Esophagus squamous epithelium (tissue), 5 donors: ENCODE data around the gene NIPSNAP3A. TPM values are rescaled to one million over a fixed set of nuclear protein-coding genes. Genes with fewer than 3 reads are reported as not detected.
A peak's percentile ranks its signal among the peaks of the same experiment; 100 is the strongest.
"Not testable (repeated sequence)": the region's sequence is repeated elsewhere in the genome, so short reads cannot be mapped to it uniquely, and the experiment has no call there.

Experiments
- DNase-seq: peaks from one replicate; lab custom pipeline; 2025; lab: John Stamatoyannopoulos, UW
- H3K27ac ChIP-seq, 4 donors: fragments of 200-600 bp; sonication (generic); one replicate each; pipeline ENCODE4 v1.5.1; 2016 to 2019; ENCODE audit warnings: mild to moderate bottlenecking in 1 of 4
- H3K27me3 ChIP-seq, 4 donors: fragments of 200-600 bp; sonication (generic); 1 replicate in 3 of 4; 2 replicates in 1 of 4; pipeline versions ENCODE4 v1.5.1 to v1.6.0; 2017 to 2021; ENCODE audit warnings: antibody characterized with exemption in 1 of 4
- H3K36me3 ChIP-seq, 3 donors: fragments of 200-600 bp; sonication (generic); one replicate each; pipeline ENCODE4 v1.5.1; 2016 to 2019
- H3K4me1 ChIP-seq, 3 donors: fragments of 200-600 bp; sonication (generic); one replicate each; pipeline ENCODE4 v1.5.1; 2017 to 2019
- H3K4me3 ChIP-seq, 4 donors: fragments of 200-600 bp; sonication (generic); 1 replicate in 3 of 4; 2 replicates in 1 of 4; pipeline ENCODE4 v1.5.1; 2016 to 2019; ENCODE audit warnings: mild to moderate bottlenecking in 2 of 4, moderate library complexity in 1 of 4
- H3K9me3 ChIP-seq, 3 donors: fragments of 200-600 bp; sonication (generic); one replicate each; pipeline ENCODE4 v1.5.1; 2016 to 2019
- CTCF ChIP-seq, 6 experiments: fragments of 450-650 bp in 4 of 6; fragments of 200-600 bp in 2 of 6; sonication (generic) in 2 of 6; IDR thresholded peaks; one replicate each; pipeline ENCODE4 v1.5.1; 2016 to 2019; ENCODE audit warnings: antibody characterized with exemption in 6 of 6, mild to moderate bottlenecking in 4 of 6, moderate library complexity in 4 of 6
- POLR2A ChIP-seq, 4 donors: fragments of 450-650 bp; IDR thresholded peaks; one replicate each; pipeline ENCODE4 v1.6.1; 2017; ENCODE audit warnings: antibody characterized with exemption in 4 of 4, mild to moderate bottlenecking in 4 of 4, moderate library complexity in 3 of 4
- WGBS, 2 donors: methylation state at CpG; one replicate each; pipeline ENCODE4 v1.1.5; 2018; 5-methylcytosine and 5-hydroxymethylcytosine counted together
- intact Hi-C: fragments of 100-400 bp; cut with DNase I; formaldehyde crosslinking; loops from one replicate; pipeline ENCODE4 v1.15.0; 2022
- total RNA-seq, 4 donors: library from RNA; depleted of rRNA; stranded (reverse); fragments of >200 nt; gene quantifications; one replicate each; pipeline ENCODE4 v1.1.0, GENCODE V29; 2016
- donor health status: DM: yes; HTN: yes; CAD: no.

The NIPSNAP3A gene
- 10 to 100 TPM; 20.1 to 34.2 (median 30.2) TPM for total RNA-seq

DNA sequence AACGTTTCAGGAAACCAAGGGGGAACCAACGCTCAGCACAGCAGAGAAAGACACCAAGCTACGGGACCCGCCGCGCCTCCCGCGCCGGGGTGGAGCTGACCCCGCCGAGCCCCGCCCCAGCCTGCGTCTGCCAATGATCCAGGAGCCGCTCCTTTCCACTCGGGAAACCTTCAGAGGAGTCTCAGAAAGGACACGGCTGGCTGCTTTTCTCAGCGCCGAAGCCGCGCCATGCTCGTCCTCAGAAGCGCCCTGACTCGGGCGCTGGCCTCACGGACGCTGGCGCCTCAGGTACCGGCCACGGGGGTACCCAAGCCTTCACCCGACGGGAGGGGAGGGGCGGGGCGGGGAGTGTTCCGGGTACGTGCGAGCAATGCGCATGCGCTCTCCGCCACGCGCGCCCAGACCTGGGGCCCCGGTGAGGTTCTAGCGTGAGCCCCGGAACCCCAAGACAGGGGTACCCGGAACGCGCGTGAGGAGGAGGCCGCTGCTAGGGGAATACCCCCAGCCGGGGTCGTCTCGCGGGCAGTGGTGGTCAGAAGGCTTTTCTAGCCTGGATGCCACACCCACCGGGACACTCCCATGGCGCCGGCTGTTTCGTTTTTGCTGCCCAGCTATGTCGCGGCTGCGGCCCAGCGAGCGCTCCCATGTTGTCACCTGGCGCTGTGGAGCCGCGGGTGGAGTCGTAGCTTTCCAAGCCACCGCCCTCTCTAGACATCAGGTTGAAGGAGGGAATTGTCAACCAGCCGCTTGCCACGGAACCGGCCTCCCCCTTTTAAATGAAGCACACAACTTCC, at the start of gene NIPSNAP3A:
NIPSNAP3A (plus strand) TSS at position 119 of the 794 bp plus-strand sequence; CDS start at position 229, 110 bp downstream.
- DNase-seq: peak; percentile 36
- no peaks in the 10 kb centered on the region for H3K9me3 ChIP-seq
- peaks cover 0 to 21% (median 0%) of the 10 kb centered on the region in 3 donors for H3K36me3 ChIP-seq
- TF ChIP-seq POLR2A (IDR thresholded peaks at IDR 0.05): peak in 2 of 4 donors; percentile 47 to 58
- TF ChIP-seq CTCF (IDR thresholded peaks at IDR 0.05): peak in 1 of 6 experiments; percentile 3
- intact Hi-C loops: no loop called here
- H3K4me3 ChIP-seq: peak within 1 kb of the TSS; percentile 60 to 88 (median 80)
- H3K4me1 ChIP-seq: peaks cover 5 to 20% (median 14%) of the 10 kb centered on the region in 3 donors
- WGBS, 2 donors: 0% methylated on average over 1 to 14 of the region's 71 CpGs
- H3K27ac ChIP-seq: peak within 1 kb of the TSS; percentile 92 to 98 (median 96)
- H3K27me3 ChIP-seq: no peaks in the 10 kb centered on the region

DNA sequence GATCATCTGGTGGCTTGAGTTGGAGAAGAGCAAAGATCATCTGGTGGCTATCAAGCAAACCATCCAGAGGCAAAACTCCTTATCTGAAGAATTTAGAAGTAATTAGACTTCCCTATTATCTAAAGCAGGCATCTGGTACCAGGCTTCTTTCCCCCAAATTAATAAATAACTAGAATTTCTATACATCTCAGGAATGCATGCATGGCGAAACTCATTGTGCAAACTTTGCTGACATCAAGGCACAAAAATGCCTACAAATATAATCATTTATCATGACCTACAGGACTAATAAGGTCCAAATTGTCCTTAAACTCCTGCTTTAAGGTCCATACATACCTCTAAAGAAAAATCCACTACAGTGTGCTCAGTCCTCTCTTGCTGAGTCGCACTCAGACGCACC, 47.2 kb upstream of the NIPSNAP3A start:
- Histone ChIP-seq H3K36me3 (no peaks in the 10 kb centered on the region), H3K27ac (no peak overlapping the region), H3K4me3 (no peak overlapping the region), H3K27me3 (no peaks in the 10 kb centered on the region), H3K4me1 (no peaks in the 10 kb centered on the region), H3K9me3 (no peaks in the 10 kb centered on the region)
- TF ChIP-seq POLR2A (IDR thresholded peaks at IDR 0.05) (no peak), CTCF (IDR thresholded peaks at IDR 0.05) (no peak)
- intact Hi-C loops: no loop called here
- no peak for DNase-seq
- 79 to 83% methylated on average over 3 of the region's 3 CpGs for WGBS, 2 donors

DNA sequence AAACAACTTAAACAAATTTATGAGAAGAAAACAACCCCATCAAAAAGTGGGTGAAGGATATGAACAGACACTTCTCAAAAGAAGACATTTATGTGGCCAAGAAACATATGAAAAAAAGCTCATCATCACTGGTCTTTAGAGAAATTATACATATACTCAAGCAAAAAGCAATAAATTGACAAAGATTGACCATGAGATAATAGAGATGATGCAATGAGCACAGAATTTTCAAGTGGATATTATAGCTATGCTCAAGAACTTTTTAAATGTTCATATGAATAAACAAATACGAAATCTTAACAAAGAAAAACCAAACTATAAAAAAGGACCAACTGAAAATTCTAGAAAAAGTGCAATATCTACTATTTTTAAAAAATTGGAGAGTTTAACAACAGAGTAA, 38.7 kb upstream of the NIPSNAP3A start:
- WGBS, 2 donors: 41 to 50% methylated on average over 1 of the region's 1 CpG
- H3K4me1 ChIP-seq, DNase-seq, intact Hi-C loops, H3K36me3 ChIP-seq, H3K4me3 ChIP-seq, H3K27ac ChIP-seq, H3K27me3 ChIP-seq, H3K9me3 ChIP-seq: not testable (repeated sequence)

DNA sequence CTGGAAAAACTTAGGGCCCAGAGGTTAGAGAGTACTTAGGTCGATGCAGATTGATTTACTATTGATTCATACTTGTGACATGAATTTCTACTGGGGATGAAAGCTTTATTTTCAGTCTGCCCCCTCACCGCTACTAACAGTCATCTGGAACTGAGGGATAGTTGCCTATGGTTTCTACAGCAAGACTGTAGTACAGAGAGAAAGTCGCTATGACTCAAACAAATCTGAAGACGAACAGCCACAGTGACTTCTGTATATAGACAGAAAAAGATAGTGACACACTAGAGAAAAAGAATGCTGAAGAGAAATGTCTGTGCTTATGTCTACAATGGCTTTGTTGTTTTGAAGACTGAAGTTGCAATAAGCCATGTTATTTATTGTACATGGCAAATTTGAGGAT, 35.9 kb upstream of the NIPSNAP3A start:
- WGBS, 2 donors: 67 to 73% methylated on average over 4 of the region's 4 CpGs

GRCh38 chr9:104725014-104725413, 22.5 kb upstream of the NIPSNAP3A start:
- Histone ChIP-seq H3K9me3 (no peaks in the 10 kb centered on the region), H3K36me3 (no peaks in the 10 kb centered on the region), H3K4me3 (no peak overlapping the region), H3K27ac (no peak overlapping the region), H3K27me3 (no peaks in the 10 kb centered on the region), H3K4me1 (no peaks in the 10 kb centered on the region)
- intact Hi-C loops: no loop called here
- DNase-seq: no peak
- WGBS, 2 donors: 78 to 80% methylated on average over 1 to 3 of the region's 5 CpGs
- TF ChIP-seq CTCF (IDR thresholded peaks at IDR 0.05) (no peak), POLR2A (IDR thresholded peaks at IDR 0.05) (no peak)

More for the DNA sequence above, 35.9 kb upstream of the NIPSNAP3A start:
- Histone ChIP-seq H3K27ac (no peak overlapping the region), H3K36me3 (no peaks in the 10 kb centered on the region), H3K9me3 (no peaks in the 10 kb centered on the region), H3K4me3 (no peak overlapping the region), H3K4me1 (no peaks in the 10 kb centered on the region), H3K27me3 (no peaks in the 10 kb centered on the region)
- DNase-seq: no peak
- TF ChIP-seq POLR2A (IDR thresholded peaks at IDR 0.05) (no peak), CTCF (IDR thresholded peaks at IDR 0.05) (no peak)
- intact Hi-C loops: no loop called here
